ENCODE data around the gene HOXA4. TPM values are rescaled to one million over a fixed set of nuclear protein-coding genes. Genes with fewer than 3 reads are reported as not detected.

HOXA4 gene
- total RNA-seq, 1 donor: 0.72 TPM

DNA sequence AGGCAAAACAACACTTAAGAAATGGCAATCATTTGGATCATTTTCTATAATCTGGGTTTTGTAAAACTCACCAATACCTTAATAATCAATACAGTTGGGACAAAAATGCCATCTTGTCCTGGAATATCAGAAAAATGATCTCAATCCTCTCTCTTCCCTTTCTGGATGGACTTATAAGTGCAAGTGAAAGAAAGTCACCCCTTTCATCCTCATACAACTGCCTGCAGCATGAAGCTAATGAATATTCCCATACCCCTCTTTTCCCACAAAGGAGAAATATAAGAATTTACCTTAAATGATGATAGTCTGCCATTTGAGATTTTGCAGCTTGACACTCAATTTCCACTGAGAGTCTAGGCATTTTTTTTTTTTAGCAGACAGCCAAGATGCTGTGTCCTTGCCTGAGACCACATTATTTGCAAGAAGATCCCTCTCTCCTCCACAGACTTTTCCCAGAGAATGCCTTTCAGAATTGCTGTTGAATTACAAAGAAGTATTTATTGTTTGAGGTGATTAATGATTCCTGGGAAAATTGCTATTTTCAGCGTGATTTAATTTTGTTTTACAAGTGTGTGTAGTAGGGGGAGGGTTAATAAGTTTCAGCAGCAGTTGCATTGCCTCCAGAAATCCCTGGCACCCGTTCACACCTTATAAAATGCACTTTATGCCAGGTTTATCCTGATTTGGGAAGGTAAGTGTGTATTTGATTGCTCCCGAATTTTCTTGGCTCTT is 3.8 kb downstream of the HOXA4 start:
- TF ChIP-seq, protein P1, sequence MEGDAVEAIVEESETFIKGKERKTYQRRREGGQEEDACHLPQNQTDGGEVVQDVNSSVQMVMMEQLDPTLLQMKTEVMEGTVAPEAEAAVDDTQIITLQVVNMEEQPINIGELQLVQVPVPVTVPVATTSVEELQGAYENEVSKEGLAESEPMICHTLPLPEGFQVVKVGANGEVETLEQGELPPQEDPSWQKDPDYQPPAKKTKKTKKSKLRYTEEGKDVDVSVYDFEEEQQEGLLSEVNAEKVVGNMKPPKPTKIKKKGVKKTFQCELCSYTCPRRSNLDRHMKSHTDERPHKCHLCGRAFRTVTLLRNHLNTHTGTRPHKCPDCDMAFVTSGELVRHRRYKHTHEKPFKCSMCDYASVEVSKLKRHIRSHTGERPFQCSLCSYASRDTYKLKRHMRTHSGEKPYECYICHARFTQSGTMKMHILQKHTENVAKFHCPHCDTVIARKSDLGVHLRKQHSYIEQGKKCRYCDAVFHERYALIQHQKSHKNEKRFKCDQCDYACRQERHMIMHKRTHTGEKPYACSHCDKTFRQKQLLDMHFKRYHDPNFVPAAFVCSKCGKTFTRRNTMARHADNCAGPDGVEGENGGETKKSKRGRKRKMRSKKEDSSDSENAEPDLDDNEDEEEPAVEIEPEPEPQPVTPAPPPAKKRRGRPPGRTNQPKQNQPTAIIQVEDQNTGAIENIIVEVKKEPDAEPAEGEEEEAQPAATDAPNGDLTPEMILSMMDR (IDR thresholded peaks at IDR 0.05; ENCODE audit: extremely low read depth, low read depth, low read length): no peak
- H3K9me3 ChIP-seq (ENCODE audit: low read depth, low read length): no peaks in the 10 kb centered on the region
- H3K4me3 ChIP-seq (ENCODE audit: insufficient read depth, low read length): no peak overlapping the region
- H3K27me3 ChIP-seq (ENCODE audit: insufficient read depth, low read length): no peaks in the 10 kb centered on the region
- peak; percentile 21 for DNase-seq (ENCODE audit: insufficient read length, low spot score, missing footprints)
- H3K4me2 ChIP-seq (ENCODE audit: insufficient read depth, low read length): no peak overlapping the region
- H3K27ac ChIP-seq (ENCODE audit: low read depth, low read length): no peak overlapping the region
- H3K4me1 ChIP-seq (ENCODE audit: insufficient read depth, low read length): peaks cover 10% of the 10 kb centered on the region
- H2AFZ ChIP-seq (ENCODE audit: low read length): no peak overlapping the region
- H3K36me3 ChIP-seq (ENCODE audit: insufficient read depth, low read length): peaks cover 5% of the 10 kb centered on the region
- peaks cover 4% of the 10 kb centered on the region for H4K20me1 ChIP-seq (ENCODE audit: insufficient read depth, low read length)
- peaks cover 17% of the 10 kb centered on the region for H3K79me2 ChIP-seq (ENCODE audit: insufficient read depth, low read length)

- peaks cover 4% of the 10 kb centered on the region for H3K4me1 ChIP-seq (ENCODE audit: insufficient read depth, low read length)
- H3K27ac ChIP-seq (ENCODE audit: low read depth, low read length): no peak overlapping the region
- H3K79me2 ChIP-seq (ENCODE audit: insufficient read depth, low read length): peaks cover 12% of the 10 kb centered on the region
- TF ChIP-seq, protein P1 (IDR thresholded peaks at IDR 0.05; ENCODE audit: extremely low read depth, low read depth, low read length): no peak
- peaks cover 9% of the 10 kb centered on the region for H3K36me3 ChIP-seq (ENCODE audit: insufficient read depth, low read length)
- no peak overlapping the region for H2AFZ ChIP-seq (ENCODE audit: low read length)
- no peak overlapping the region for H3K4me3 ChIP-seq (ENCODE audit: insufficient read depth, low read length)
- DNase-seq (ENCODE audit: insufficient read length, low spot score, missing footprints): peak; percentile 78
- no peak overlapping the region for H3K4me2 ChIP-seq (ENCODE audit: insufficient read depth, low read length)
- H3K9me3 ChIP-seq (ENCODE audit: low read depth, low read length): no peaks in the 10 kb centered on the region
- H3K27me3 ChIP-seq (ENCODE audit: insufficient read depth, low read length): no peaks in the 10 kb centered on the region
- peaks cover 4% of the 10 kb centered on the region for H4K20me1 ChIP-seq (ENCODE audit: insufficient read depth, low read length)
These were observed 4.6 kb downstream of the HOXA4 start for GRCh38 chr7:27125986-27126394.

- DNase-seq (ENCODE audit: insufficient read length, low spot score, missing footprints): no peak
- H3K27ac ChIP-seq (ENCODE audit: low read depth, low read length): no peak overlapping the region
- peaks cover 4% of the 10 kb centered on the region for H3K4me1 ChIP-seq (ENCODE audit: insufficient read depth, low read length)
- peaks cover 9% of the 10 kb centered on the region for H3K36me3 ChIP-seq (ENCODE audit: insufficient read depth, low read length)
- peaks cover 4% of the 10 kb centered on the region for H4K20me1 ChIP-seq (ENCODE audit: insufficient read depth, low read length)
- H3K79me2 ChIP-seq (ENCODE audit: insufficient read depth, low read length): peaks cover 12% of the 10 kb centered on the region
- H3K9me3 ChIP-seq (ENCODE audit: low read depth, low read length): no peaks in the 10 kb centered on the region
- no peak overlapping the region for H2AFZ ChIP-seq (ENCODE audit: low read length)
- TF ChIP-seq, protein P1 (IDR thresholded peaks at IDR 0.05; ENCODE audit: extremely low read depth, low read depth, low read length): no peak
- no peak overlapping the region for H3K4me3 ChIP-seq (ENCODE audit: insufficient read depth, low read length)
- no peaks in the 10 kb centered on the region for H3K27me3 ChIP-seq (ENCODE audit: insufficient read depth, low read length)
- H3K4me2 ChIP-seq (ENCODE audit: insufficient read depth, low read length): no peak overlapping the region
These were observed 5.5 kb downstream of the HOXA4 start for GRCh38 chr7:27124902-27125689.
